ENCODE measurements around the gene TRIM24.
A peak's percentile ranks its signal among the peaks of the same experiment; 100 is the strongest.

TRIM24 gene

DNA sequence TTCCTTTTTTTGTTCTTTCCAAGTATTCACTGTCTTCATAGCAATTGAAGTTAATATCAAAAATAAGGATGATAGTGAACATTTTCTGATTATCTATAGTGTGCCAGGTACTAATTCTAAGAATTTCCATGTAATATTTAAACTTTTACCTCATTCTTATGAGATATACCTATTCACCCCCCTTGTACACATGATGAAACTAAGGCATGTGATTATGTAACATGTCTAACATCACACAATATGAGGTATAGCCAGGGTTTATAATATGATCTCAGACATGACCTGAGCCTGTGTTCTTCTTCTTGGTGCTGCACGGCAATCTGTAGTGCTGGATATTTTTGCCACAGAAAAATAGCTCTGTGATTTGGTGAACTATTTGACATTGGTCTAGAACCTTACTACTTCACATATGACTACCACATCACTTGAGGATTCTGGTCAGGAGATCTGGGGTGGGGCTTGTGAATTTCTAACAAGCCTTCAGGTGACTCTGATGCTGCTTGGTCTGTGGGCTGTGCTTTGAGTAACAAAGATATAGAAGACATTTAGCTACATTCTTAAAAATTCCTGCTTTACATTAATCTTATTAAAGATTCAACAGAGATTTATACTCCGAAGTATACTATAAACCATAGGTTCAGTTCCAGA is 79.1 kb downstream of the TRIM24 start:
- DNase-seq (ENCODE audit: low read depth in 2 of 2): no peak

DNA sequence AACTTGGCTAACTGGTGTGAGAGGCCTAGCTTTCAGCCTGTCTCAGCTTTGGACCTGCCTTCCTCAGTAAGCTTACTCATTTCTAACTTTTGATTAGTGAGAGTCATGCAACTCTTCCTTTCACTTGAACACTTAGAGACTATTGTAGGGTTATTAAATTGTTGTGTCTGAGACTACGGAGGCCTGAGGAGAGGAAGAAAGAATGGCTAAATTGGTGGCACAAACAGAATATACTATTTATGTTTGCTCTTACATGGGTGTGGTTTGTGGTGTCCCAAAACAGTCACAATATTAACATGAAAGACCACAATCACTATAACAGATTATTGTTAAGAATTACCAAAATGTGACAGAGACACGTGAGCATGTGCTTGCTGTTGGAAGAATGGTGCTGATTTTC is 82.1 kb downstream of the TRIM24 start:
- DNase-seq (ENCODE audit: low read depth in 2 of 2): no peak

DNA sequence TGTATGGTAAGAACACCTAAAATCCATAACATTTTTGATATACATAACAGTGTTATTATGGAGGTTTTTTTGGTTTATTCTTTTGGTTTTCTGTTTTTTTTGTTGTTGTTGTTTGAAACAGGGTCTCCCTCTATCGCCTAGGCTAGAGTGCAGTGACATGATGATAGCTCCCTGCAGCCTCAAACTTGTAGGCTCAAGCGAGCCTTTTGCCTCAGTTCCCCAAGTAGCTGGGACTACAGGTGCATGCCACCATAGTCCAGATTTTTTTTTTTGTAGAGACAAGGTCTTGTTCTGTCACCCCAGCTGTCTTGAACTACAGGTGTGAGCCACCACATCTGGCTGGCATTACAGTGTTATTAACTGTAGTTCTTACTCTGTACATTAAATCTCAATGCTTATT is 83.7 kb downstream of the TRIM24 start:
- no peak for DNase-seq (ENCODE audit: low read depth in 2 of 2)

- DNase-seq (ENCODE audit: low read depth in 2 of 2): no peak
These were observed 85.1 kb downstream of the TRIM24 start for GRCh38 chr7:138545123-138545522.

GRCh38 chr7:138546064-138546619 is 86.1 kb downstream of the TRIM24 start:
- DNase-seq (ENCODE audit: low read depth in 2 of 2): no peak

DNA sequence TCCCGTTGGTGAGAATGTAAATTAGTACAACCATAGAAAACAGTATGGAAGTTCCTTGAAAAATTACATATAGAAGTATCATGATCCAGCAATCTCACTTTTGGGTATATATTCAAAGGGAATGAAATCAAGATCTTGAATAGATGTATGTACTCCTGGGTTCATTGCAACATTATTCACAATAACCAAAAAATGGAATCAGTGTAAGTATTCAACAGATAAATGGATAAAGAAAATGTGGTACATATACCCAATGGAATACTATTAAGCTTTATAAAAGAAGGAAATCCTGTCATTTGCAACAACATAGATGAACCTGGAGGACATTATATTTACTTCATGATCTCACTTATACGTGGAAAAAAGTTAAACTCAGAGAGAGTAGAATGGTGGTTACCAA is 86.8 kb downstream of the TRIM24 start:
- DNase-seq (ENCODE audit: low read depth in 2 of 2): no peak

- DNase-seq (ENCODE audit: low read depth in 2 of 2): no peak
These were observed 89.0 kb downstream of the TRIM24 start for GRCh38 chr7:138549082-138549481.

GRCh38 chr7:138550337-138550736 is 90.3 kb downstream of the TRIM24 start:
- no peak for DNase-seq (ENCODE audit: low read depth in 2 of 2)

- no peak for DNase-seq (ENCODE audit: low read depth in 2 of 2)
These were observed 91.0 kb downstream of the TRIM24 start for GRCh38 chr7:138551102-138551501.

DNA sequence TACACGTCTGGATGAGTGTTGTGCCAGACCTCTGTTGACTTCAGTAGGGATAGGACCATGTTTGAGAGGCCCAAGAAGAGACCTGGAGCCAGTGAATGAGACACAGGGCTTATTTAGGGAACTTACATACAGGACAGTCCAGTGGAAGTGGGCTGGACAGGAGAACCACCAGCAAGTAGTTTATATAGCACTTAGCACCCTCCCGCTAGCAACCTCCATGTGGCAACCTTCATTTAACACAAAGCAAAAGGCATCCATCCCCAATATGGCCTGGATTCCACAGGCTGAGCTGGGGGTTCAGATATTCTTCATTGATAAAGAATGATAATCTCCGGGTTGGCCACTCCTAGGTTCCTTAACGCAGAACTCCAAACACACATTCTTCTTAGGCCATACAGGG is 93.7 kb downstream of the TRIM24 start:
- no peak for DNase-seq (ENCODE audit: low read depth in 2 of 2)

DNA sequence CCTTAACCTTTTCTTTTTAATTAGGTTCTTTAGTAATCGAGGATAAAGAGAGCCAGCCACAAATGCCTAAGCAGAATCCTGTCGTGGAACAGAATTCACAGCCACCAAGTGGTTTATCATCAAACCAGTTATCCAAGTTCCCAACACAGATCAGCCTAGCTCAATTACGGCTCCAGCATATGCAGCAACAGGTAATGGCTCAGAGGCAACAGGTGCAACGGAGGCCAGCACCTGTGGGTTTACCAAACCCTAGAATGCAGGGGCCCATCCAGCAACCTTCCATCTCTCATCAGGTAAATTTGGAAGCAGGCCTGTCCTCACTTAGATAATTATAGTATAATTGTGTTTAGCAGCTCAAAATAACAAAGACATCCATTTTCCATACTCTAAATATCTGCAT is 94.6 kb downstream of the TRIM24 start:
- no peak for DNase-seq (ENCODE audit: low read depth in 2 of 2)

DNA sequence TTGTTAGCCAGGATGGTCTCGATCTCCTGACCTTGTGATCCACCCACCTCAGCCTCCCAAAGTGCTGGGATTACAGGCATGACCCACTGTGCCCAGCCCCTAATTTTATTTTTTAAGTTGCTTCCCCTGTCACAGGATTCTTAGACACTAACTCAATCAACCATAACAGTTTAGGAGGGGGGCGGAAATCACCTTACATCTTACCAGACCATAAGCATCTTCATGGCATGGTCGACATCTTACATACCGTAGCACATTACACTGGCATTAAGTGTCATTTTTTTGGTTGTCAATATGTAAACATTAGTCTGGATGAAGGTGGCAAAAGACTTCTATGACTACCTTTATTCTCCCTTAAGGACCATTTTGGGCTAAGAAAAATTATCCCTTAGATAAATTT is 95.6 kb downstream of the TRIM24 start:
- no peak for DNase-seq (ENCODE audit: low read depth in 2 of 2)

DNA sequence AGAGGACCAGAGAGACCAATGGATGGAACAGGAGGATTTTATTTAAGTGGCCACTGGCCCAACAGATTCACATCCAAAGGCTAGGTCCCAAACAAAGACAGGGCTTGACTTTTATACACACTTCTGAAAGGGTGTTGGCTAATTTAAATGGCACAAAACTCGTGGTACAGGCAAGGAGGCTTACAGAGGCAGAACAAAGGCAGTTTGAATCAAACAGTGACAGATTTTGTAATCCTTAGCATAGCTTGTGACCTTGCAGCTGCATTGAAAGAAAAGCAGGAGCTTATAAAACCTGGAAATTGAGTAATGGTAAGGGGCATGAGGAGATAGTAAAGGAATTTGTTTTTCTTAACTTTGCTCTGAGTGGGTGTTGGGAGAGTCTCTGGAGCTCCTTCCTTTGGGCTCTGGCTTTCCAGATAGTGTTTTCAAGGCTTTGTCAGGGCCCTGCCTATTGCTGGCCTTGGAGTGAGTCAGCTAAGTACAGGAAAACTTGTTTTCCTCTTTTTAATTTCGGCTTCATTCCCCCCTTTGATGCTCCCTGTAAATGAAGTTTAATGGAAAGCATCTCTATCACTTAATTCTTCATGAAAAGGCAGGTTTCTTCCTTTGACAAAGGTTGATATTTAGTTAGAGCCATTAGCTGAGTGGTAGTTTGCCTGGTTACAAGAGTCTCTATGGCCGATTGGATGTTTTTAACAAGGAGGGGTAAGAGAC is 96.9 kb downstream of the TRIM24 start:
- no peak for DNase-seq (ENCODE audit: low read depth in 2 of 2)

- no peak for DNase-seq (ENCODE audit: low read depth in 2 of 2)
These were observed 99.4 kb downstream of the TRIM24 start for GRCh38 chr7:138559448-138559847.

- no peak for DNase-seq (ENCODE audit: low read depth in 2 of 2)
These were observed 103.7 kb downstream of the TRIM24 start for GRCh38 chr7:138563808-138564207.

GRCh38 chr7:138564365-138564764 is 104.3 kb downstream of the TRIM24 start:
- no peak for DNase-seq (ENCODE audit: low read depth in 2 of 2)

GRCh38 chr7:138565071-138565450 is 105.0 kb downstream of the TRIM24 start:
- DNase-seq (ENCODE audit: low read depth in 2 of 2): no peak

GRCh38 chr7:138565451-138566114 is 105.5 kb downstream of the TRIM24 start:
- peak in 1 of 2 experiments; percentile 10 for DNase-seq (ENCODE audit: low read depth in 2 of 2)

DNA sequence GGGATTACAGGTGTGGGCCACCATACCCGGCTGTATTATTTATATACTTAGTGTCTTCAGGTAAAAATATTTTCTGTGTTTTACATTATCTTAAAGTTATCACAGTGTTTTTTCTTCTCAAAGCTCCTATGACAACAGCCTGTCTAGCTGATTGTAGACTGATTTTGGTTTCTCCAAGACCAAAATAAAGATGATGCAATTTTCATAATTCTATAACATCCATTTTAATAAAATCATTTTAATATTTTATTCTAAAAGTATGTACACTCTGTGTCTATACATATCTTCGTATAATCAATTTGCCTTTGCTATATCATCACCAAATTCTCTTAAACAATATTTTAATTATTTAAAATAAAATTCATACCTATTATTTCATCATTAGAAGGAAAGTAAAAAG is 108.6 kb downstream of the TRIM24 start:
- no peak for DNase-seq (ENCODE audit: low read depth in 2 of 2)

DNA sequence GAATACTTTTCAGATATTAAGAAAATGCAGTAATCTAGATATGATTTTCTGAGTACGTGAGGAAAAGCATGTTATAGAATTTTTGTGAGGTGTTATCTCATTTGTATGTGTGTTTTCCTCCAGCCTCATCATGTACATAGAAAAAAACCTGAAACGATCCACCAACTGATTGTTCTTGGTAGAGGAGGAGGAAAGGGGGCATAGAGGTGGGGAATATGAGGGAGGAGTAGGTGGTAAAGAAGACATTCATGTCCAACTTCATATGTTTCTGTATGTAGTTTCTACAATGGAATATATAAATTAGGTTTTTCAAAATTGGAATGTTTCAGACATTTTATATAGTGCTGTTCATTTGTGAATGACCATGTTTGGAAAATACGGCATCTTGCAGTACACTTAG is 109.4 kb downstream of the TRIM24 start:
- no peak for DNase-seq (ENCODE audit: low read depth in 2 of 2)

- no peak for DNase-seq (ENCODE audit: low read depth in 2 of 2)
These were observed 110.7 kb downstream of the TRIM24 start for GRCh38 chr7:138570715-138571114.

- DNase-seq (ENCODE audit: low read depth in 2 of 2): no peak
These were observed 113.7 kb downstream of the TRIM24 start for GRCh38 chr7:138573741-138574140.

- DNase-seq (ENCODE audit: low read depth in 2 of 2): no peak
These were observed 115.9 kb downstream of the TRIM24 start for GRCh38 chr7:138575897-138576428.
